Inflammatory macrophage treated with lipopolysaccharide for 4 hours (primary cell): ENCODE measurements around the gene PCSK5.

Experiments
- DNase-seq: peaks from one replicate; pipeline ENCODE4 v3.0.0-alpha.2; 2020

Gene PCSK5

DNA sequence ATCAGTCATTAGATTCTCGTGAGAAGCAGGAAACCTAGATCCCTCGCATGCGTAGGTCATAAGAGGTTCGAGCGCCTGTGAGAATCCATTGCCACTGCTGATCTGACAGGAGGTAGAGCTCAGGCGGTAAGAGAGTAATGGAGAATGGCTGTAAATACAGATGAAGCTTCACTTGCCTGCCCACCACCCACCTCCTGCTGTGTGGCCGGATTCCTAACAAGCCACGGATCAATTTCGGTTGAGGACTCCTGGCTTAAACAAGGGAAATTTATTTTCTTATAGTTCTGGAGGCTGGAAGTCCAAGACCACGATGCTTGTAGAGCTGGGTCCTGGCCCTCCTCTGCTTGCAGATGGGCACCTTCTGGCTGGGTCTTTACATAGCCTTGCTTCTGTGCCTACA lies 200.4 kb downstream of the PCSK5 start:
- DNase-seq: no peak

DNA sequence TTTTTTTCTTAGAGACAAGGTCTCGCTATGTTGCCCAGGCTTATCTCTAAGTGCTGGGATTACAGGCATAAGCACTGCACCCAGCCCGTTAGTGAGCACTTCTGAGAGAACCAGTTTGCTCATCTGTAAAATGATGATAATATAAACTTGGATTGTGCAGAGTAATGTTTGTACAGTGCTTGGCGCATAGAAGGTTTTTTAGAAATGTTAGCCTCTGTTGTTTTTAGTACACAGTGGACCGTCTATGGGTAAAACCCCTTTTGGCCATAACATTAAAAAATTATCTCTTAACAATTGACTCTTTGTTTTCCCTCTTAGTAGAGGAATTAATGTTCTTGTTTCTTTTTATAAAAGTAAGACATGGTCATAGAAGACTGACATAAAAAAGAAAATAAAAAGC lies 202.1 kb downstream of the PCSK5 start:
- no peak for DNase-seq

DNA sequence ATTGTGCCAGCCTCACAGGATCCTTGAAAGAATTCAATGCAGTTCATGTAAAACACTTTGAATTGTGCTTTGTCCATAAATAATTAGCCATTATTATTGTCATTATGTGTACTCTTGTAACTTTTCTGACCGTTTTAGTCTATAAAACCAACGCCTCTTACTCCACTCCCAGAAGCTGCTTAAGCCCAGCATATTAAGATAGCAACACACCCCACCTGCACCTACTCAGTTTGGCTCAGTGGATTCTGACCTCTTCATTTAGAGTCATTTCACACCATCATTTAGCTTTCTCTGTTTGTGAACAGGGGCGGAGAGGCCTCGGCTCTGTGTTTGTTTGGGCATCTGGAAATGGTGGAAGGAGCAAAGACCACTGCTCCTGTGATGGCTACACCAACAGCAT lies 205.1 kb downstream of the PCSK5 start:
- no peak for DNase-seq

DNA sequence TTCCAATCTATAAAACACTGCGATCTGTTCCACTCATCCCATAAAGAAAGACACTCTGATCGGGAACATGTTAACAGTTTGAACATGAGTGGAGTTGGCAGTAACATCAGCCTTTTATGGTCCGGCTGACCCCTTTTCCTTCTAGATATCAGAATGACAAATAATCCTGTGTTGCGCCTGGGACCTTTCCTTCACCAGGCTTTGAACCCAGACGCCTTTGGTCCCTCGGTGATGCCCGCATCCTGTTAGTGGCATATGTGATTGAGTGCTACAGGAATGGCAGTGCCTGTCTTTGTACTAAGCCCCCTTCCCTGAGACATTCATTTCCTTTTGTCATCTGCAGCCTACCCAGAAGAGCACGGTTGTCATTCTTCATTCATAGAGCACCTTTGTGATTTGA lies 209.0 kb downstream of the PCSK5 start:
- no peak for DNase-seq

DNA sequence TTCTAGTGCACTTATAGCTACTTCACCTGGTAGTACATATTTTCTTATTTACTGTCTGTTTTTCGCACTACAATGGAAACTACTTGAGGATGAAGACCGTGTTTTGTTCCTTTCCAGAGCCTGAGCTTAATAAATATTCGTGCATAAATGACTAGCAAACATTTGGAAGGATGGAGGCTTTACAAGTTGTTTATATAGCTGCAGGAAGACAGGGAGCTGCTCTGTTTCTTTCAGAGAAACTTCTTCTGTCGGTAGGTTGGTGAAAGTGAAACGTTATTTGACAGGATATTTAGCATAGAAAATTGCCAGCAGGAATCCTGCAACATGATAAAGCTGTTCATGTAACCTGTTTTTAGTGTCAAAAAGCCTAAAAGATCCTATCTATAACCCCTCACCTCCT lies 210.6 kb downstream of the PCSK5 start:
- no peak for DNase-seq

DNA sequence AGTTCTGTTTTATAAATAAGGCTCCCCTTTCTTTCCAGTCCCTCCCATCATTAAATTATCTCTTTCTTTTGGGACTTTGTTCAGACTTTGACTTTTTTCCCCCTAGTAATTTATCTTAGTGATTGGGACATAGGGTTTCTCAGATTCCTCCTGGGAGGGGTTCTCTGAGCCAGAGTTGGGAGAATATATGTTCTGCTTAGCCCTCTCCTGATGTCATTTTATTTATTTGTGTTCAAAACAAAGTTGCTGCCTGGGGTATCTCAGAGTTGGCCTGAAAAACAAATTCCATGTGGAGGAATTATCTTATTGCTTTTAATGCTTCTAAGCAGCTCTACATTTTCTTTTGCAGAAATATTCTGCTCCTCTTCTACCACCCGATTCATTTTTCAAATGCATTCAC lies 211.0 kb downstream of the PCSK5 start:
- no peak for DNase-seq

DNA sequence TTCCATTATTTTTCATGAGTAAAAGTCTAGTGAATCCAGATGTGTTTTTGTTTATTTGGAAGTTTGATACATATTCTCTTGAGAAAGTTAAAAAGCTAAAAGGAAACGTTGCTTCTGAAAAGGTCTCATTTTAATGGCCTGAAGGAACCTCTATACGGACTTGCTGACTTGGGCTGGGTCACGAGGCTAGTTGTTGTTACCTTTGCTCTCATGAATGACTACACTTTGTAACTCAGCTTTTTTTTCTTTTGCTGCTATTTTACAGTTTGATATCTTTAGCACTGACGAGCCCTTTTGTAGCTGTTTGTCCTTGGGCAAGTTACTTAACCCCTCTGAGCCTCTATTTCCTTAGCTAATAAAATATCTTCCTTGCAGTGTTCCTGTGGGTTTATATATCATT lies 211.5 kb downstream of the PCSK5 start:
- no peak for DNase-seq

DNA sequence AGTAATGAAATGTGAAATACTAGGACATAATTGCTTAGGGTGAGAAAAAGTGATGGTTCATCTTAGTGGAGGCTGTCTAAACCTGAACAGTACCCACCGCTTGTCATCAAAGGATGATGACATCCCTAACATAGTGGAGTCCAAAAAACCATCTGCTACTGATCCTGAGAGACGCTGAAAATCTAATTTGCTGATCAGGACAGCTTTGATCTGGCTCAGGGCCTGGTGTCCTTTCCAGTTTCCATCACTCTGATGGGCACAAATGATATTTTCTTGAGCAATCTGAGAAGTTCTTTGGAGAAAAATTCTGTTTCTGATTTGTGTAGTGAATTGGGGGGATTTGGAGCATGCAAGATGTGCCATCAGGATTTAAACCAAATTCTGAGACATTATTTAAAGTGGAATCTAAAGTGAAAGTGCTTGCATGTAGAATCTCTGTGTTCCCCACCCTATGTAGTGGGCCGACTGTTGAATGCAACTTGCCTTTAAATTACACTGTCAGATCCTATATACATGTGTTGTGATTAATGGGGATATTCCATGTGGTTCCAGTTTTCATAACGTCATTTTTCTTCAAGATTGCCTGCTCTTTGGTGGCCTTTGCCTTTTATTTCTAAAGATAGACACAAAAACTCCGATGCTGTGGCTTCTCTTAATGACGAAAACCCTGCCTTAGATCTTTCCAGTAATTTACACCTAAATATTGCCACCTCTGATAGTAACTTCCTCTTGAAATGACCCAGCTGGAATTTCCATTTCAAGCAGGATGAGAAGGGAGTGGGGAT lies 213.2 kb downstream of the PCSK5 start:
- no peak for DNase-seq

DNA sequence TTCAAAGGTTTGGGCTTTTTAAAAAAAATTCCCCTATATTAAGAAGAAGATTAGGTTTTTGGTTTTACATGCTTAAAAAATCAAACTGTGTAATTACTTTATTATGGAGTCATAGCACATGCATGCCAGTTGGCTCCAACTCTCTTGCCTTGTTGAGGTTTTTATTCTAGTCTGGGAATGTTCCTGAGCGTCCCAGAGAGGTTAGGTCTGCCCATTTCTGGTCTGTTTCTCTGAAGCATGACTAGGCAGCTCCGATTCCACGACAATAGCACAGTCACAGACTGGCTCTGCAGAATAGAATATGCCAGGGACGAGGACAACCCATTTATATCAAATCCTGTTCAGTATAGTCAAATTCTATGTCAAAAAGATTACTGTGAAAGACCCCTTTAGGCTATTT lies 217.0 kb downstream of the PCSK5 start:
- DNase-seq: no peak

DNA sequence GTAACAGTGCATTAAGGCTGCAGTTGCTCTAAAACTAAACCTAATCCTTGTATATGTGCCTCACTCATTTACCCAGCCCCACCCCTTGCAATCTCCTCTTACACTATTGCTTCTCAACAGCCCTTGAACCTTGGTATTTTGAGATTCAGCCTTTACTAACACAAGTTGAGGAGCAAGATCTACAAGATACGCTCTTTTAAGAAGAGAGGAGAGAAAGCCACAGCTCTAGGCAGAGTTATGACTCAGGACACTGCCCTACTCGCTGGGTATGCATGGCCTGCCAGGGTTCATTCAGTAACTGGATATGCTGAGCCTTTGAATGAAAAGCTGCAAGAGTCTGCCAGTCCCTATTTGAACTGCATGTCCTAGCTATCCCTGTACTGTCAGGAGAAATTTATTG lies 219.5 kb downstream of the PCSK5 start:
- no peak for DNase-seq

DNA sequence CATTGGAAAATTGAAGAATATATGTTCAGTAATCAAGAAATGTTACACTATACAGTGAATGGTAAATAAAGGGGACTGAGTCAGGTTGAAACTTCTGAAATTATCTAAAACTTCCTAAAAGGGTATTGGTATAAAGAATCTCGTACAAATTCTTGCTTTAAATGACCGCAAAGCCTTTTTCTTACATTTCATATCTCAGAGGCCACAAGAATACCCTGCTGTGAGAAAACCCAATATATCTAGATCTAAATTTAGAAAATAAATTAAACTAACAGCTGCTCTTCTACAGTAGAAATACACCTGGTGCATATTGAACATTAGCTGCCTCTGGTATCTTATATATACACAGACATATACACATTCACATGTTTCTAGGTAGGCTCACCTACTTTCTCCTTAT lies 221.7 kb downstream of the PCSK5 start:
- no peak for DNase-seq

DNA sequence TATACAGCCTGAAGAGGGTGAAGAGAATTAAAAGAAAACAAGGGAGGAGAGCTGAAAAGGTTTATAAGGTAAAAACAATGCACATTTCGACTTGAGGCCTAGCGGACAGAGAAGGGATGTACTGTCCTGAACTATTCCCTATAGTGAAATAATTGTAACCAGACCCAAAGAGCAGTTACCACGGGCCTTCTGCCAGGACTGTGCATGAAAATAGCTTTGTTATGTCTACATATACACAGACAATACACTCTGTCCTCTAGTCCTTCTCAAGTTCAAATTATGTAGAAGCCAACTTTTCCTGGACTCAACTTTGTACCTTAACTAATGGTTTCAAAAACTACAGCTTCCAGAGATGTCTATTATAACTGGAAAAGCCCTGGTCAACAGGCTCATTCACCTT lies 223.7 kb downstream of the PCSK5 start:
- DNase-seq: no peak

DNA sequence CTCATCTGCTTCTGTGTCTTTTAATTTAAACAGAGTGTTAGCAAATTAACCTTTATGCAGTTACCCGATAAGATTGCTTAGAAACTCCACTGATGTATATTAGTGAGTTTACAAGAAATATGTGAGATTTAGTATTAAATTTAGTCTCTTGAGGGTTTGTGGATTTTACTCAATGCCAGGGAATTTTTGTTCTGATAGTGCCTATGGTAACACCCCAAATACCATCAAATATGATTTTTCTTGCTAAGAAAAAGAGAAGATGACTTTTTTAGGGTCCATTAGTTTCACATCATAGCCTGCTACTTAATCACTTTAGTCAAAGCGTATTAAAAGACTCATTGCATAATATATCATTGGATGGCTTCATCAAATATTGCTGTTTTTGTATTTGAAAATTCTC lies 224.9 kb downstream of the PCSK5 start:
- DNase-seq: no peak

DNA sequence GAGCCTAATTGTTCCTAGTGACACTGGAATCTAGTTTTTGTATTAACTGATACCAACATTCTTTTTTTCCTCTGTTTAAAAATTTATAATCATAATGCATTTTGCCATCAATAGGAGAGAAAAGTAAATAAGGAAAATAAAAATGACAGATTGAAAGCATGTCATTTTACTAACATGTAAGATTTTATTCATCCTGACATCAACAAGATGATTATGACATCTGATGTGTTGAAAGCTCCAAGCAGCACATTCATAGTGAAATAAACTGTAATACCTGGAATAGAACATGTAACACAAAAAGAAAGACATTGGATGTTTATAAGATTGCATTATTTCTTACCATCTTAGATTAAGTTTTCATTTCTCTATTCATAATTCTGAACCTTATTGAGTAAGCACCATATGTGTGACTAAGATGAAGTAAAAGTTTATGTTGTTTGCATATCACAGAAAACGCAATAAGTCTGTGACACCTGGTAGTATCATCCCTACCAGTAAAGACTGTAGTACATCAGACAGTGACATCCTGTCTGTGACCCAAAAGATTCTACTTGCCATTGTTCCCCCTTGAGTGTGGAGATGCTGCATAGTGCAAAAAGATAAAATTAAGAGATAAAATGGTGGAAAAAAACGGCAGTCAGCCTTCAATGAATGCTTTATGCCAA lies 225.6 kb downstream of the PCSK5 start:
- no peak for DNase-seq

DNA sequence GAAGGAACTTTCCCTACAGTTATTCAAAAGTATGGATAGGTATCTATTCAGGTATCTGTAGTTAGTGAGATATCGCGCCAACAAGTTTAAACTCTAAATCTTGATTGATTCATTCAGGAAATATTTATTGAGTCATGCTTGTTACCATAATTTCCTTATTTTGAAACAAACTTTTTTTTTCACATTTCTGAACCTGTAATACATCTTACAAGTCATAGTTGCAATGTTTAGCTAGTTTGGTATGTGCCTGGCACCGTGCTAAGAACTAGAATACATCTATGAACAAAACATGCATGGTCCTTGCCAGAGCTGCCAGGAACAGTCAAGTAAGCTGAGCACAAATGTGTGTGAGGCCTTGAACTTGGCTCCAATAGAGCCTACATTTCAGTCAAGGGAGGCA lies 226.4 kb downstream of the PCSK5 start:
- no peak for DNase-seq

DNA sequence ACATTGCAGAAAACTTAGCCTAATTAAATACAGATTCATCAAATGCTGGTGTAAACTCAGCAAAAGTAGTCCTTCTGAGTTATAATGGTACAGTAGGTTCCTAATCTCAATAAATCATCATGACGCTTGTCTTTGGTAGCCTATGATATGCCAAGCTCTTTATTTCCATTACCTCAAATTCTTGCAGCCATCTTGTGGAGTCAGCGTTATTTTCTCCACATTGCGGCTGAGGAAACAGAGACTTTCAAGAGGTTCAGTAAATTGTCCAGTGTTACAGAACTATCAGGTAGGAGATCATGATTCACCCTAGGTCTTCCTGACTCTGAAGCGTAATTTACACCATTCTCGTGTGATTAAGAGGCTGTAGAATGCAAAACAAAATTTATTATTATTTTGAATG lies 237.2 kb downstream of the PCSK5 start:
- DNase-seq: no peak

DNA sequence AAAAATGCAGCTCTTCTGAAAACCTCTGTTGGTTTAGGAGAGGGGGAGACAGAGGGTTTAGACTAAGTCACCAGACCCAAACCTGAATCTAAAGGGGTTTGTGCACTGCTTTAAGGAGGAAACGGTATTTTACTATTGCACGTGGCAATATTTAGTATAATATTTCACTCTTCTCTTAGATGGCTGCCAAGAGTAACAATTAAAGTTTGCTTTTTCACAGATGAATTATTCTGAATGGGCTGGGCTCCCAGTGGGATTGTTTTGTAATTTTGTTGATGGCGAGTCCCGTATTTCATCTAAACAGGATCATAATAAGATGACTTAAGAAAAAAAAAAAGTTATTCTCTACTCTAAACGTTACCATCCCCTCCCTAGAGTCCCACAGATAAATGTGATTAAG lies 245.4 kb downstream of the PCSK5 start:
- DNase-seq: no peak

DNA sequence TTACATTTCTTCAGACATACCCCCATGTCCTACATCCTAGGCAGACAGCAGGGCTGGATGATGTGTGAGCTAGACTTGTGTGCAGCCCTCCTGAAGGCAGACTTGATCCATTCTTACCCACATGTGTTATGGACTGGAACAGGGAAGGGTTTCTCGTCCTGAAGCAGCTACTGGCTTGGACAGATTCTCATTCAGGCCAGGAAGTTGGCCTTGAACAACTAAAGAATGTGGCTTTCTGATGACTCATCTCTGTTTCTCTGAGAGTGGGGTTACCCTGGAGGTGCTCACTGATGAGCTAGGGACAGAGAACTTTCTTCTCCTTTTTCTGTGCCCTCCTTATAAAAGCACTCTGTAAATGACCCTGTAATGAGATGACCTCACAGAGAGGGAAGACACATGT lies 246.5 kb downstream of the PCSK5 start:
- peak; percentile 15 for DNase-seq

DNA sequence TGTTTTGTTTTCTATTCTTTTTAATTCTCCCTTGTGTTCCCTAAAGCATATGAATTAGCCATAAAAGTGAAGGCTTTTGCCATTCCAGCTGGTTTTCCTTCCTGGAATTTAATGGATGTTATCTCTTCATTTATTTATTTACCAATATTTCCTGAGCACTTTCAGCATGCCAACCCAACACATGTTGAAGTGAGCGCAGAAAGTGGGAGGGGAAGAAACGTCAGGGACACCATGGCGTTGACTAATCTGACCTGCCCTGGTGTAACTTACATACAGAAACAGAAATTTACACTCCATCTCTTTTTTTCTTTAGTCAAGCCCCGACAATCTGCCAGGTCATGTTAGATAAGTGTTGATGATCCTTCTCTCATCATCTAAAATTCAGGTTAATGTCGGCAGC lies 247.5 kb downstream of the PCSK5 start:
- DNase-seq: no peak

DNA sequence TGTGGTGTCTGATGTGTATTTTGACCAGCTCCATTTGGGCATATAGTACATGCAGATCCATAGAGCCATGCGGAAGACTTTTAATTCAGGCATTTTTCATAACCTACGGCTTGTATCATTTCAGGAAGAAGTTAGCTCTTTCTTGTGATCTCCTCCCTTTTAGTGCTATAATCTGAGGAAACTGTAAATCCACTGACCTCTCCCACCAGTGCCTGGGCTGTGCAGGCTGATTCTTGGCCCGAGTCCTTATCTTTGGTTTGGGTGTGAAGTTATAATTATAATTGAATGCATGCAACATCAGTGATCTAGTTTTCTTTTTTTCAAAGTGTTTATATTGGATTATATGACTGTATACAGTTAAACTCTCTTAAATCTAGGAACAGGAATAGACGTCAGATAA lies 247.9 kb downstream of the PCSK5 start:
- no peak for DNase-seq

DNA sequence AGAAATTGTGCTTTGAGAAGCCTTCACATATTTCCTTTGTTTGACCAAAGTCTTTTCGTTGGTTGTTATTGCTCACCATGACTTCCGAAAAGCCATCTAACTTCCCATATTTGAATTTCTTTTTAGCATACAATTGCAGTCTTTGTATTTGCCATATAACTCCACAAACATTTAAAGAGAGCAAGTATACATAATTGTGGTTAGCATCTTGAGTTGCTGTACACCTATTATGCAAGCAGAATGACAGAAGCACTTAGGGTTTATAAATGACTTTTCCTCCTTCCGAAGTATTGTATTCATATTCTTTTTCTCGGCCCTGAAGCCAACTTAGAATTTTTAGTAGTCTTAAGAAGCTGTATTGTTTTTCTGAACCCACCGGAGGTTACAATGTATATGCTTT lies 253.4 kb downstream of the PCSK5 start:
- DNase-seq: no peak

DNA sequence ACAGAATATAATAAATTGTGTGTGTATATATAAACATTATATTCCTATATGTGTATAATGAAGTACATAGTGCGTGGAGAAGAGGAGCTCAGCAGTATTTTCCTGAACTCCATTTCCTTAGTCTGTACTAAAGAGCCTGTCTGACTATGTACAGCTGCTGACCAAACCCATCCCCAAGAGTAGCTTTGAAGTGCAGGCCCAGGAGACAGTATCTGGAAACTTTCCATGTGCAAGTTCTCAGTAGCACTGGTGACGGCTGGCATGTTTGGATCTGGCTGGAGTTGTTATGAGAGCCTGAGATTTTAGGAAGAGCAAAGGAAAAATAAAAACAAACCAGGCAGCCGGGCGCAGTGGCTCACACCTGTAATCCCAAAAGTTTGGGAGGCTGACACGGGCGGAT lies 259.5 kb downstream of the PCSK5 start:
- DNase-seq: no peak

DNA sequence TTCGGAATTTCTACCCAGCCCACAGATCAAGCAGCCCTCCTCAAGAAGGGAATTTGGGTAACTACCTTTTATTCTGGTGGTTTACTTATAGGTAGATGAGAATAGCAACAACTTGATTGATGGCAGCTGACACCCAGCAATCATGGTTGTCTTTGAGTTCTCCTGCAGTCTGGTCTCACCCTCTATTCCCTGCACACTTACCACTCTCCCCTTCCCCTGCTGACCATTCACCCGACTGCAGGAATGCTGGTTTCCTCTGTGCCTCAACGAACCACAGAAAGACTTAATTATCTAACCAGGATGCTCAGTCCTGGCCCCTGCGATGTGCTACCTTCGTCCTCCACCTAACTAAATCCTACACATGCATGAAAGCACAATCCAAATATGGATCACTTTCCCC lies 260.8 kb downstream of the PCSK5 start:
- no peak for DNase-seq

DNA sequence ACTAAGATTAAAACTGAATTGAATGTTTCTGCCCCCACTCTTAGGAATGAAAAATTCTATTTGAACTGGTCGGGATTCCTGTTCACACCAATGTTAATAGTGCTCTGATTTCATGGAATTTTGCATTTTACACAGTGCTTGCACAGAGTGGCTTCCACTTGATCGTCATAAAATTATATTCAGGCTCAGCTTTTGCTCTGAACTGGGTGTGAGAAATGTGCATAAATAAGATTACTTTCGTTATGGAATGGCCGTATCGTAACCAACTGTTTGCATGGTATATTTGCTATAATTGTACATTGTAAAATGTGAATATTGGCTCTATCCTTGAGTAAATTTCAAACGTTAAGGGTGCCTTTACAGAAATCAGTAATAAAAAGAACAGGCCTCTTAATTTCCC lies 262.9 kb downstream of the PCSK5 start:
- DNase-seq: no peak
